HEK293 (cell line): ENCODE data around the gene DTWD2.

ENCODE experiments used
- CTCF ChIA-PET: fragments of 350-600 bp; formaldehyde crosslinking; extraction: SDS; loops from one replicate; lab custom pipeline; 2021; ENCODE audit warnings: antibody characterized with exemption; lab: Yijun Ruan, JAX
- POLR2A ChIA-PET: fragments of 300-600 bp; formaldehyde crosslinking; extraction: SDS; loops from one replicate; lab custom pipeline; 2020; ENCODE audit warnings: antibody characterized with exemption, inconsistent platforms; lab: Yijun Ruan, JAX
- H3K27ac ChIP-seq: fragments of 200-500 bp; sonication (Bioruptor generic); 2 replicates; pipeline ENCODE4 v1.5.1; 2014; ENCODE audit warnings: low read depth, low read length, control low read depth, inconsistent platforms; ENCODE audit errors: extremely low read depth
- H3K36me3 ChIP-seq, 2 experiments: fragments of 200-500 bp in 1 of 2; sonication (Bioruptor generic) in 1 of 2; 1 replicate in 1 of 2; 2 replicates in 1 of 2; pipeline ENCODE4 v1.5.1; 2014 to 2017; ENCODE audit warnings: inconsistent platforms in 2 of 2, low read length in 2 of 2; ENCODE audit not compliant: control insufficient read depth in 2 of 2, insufficient read depth in 1 of 2
- H3K4me1 ChIP-seq: fragments of 200-500 bp; sonication (Bioruptor generic); 2 replicates; pipeline ENCODE4 v1.5.1; 2014; ENCODE audit warnings: mild to moderate bottlenecking, low read length, inconsistent platforms; ENCODE audit not compliant: control insufficient read depth, insufficient read depth
- H3K4me3 ChIP-seq: 2 replicates; pipeline ENCODE4 v1.5.1; 2011; ENCODE audit warnings: low read depth, mild to moderate bottlenecking, control low read depth, low read length, moderate library complexity
- H3K9me3 ChIP-seq: fragments of 200-500 bp; sonication (Bioruptor generic); 2 replicates; pipeline ENCODE4 v1.5.1; 2014; ENCODE audit warnings: low read depth, low read length, inconsistent platforms; ENCODE audit not compliant: control insufficient read depth, insufficient read depth
- GLI4 ChIP-seq: fragments of 450-650 bp; formaldehyde crosslinking; IDR thresholded peaks from 2 replicates; pipeline ENCODE4 v1.5.1; 2016; ENCODE audit warnings: missing biosample characterization, missing genetic modification characterization
- SP2 ChIP-seq: fragments of 450-650 bp; formaldehyde crosslinking; IDR thresholded peaks from 2 replicates; pipeline ENCODE4 v1.5.1; 2016; ENCODE audit warnings: missing biosample characterization, missing genetic modification characterization
- ZNF324 ChIP-seq: fragments of 450-650 bp; formaldehyde crosslinking; IDR thresholded peaks from 2 replicates; pipeline ENCODE4 v1.5.1; 2016; ENCODE audit warnings: missing biosample characterization, missing genetic modification characterization
- ZNF354C ChIP-seq: fragments of 450-650 bp; formaldehyde crosslinking; IDR thresholded peaks from 2 replicates; pipeline ENCODE4 v1.5.1; 2016; ENCODE audit warnings: missing biosample characterization, missing genetic modification characterization, low read depth, borderline replicate concordance
- ZNF433 ChIP-seq: fragments of 450-650 bp; formaldehyde crosslinking; IDR thresholded peaks from 2 replicates; pipeline ENCODE4 v1.5.1; 2016; ENCODE audit warnings: missing biosample characterization, missing genetic modification characterization, low read depth
- ZNF501 ChIP-seq: fragments of 450-650 bp; formaldehyde crosslinking; IDR thresholded peaks from 2 replicates; pipeline ENCODE4 v1.5.1; 2016; ENCODE audit warnings: missing biosample characterization, missing genetic modification characterization
- ZNF510 ChIP-seq: fragments of 450-650 bp; formaldehyde crosslinking; IDR thresholded peaks from 2 replicates; pipeline ENCODE4 v1.5.1; 2018; ENCODE audit warnings: mild to moderate bottlenecking, missing genetic modification characterization, missing biosample characterization; ENCODE audit not compliant: insufficient replicate concordance
- ZNF596 ChIP-seq: fragments of 450-650 bp; IDR thresholded peaks from 2 replicates; pipeline ENCODE4 v1.5.0; 2018; ENCODE audit warnings: missing biosample characterization, mild to moderate bottlenecking, missing genetic modification characterization, moderate library complexity
- ZNF610 ChIP-seq: fragments of 450-650 bp; formaldehyde crosslinking; IDR thresholded peaks from 2 replicates; pipeline ENCODE4 v1.5.1; 2016; ENCODE audit warnings: missing biosample characterization, missing genetic modification characterization, borderline replicate concordance
- ZNF621 ChIP-seq: fragments of 450-650 bp; formaldehyde crosslinking; IDR thresholded peaks from 2 replicates; pipeline ENCODE4 v1.5.1; 2017; ENCODE audit warnings: missing biosample characterization, missing genetic modification characterization
- ZNF658 ChIP-seq: fragments of 450-650 bp; formaldehyde crosslinking; IDR thresholded peaks from 2 replicates; pipeline ENCODE4; 2016; ENCODE audit warnings: missing biosample characterization, missing genetic modification characterization
- ZNF664 ChIP-seq: fragments of 450-650 bp; formaldehyde crosslinking; IDR thresholded peaks from 2 replicates; pipeline ENCODE4 v1.5.1; 2016; ENCODE audit warnings: missing biosample characterization, missing genetic modification characterization
- ZNF747 ChIP-seq: fragments of 450-650 bp; formaldehyde crosslinking; IDR thresholded peaks from 2 replicates; pipeline ENCODE4 v1.5.1; 2016; ENCODE audit warnings: missing biosample characterization, missing genetic modification characterization
- ZSCAN23 ChIP-seq: fragments of 450-650 bp; formaldehyde crosslinking; IDR thresholded peaks from 2 replicates; pipeline ENCODE4 v1.5.1; 2016; ENCODE audit warnings: missing biosample characterization, missing genetic modification characterization
- ZSCAN30 ChIP-seq: fragments of 450-650 bp; IDR thresholded peaks from 2 replicates; pipeline ENCODE4 v1.5.1; 2018; ENCODE audit warnings: missing biosample characterization, mild to moderate bottlenecking, missing genetic modification characterization, moderate library complexity
- TF ChIP-seq, protein P1 (sequence below): fragments of 450-650 bp; formaldehyde crosslinking; IDR thresholded peaks from 2 replicates; pipeline ENCODE4; 2016; ENCODE audit warnings: missing biosample characterization, missing genetic modification characterization
- TF ChIP-seq, protein P2 (sequence below): fragments of 450-650 bp; formaldehyde crosslinking; IDR thresholded peaks from 2 replicates; pipeline ENCODE4 v1.5.1; 2016; ENCODE audit warnings: missing biosample characterization, missing genetic modification characterization
- TF ChIP-seq, protein P3 (sequence below): fragments of 450-650 bp; formaldehyde crosslinking; IDR thresholded peaks from 2 replicates; pipeline ENCODE4 v1.5.1; 2016; ENCODE audit warnings: missing biosample characterization, missing genetic modification characterization
- TF ChIP-seq, protein P4 (sequence below): fragments of 450-650 bp; formaldehyde crosslinking; IDR thresholded peaks from 2 replicates; pipeline ENCODE4 v1.5.1; 2016; ENCODE audit warnings: missing biosample characterization, missing genetic modification characterization, borderline replicate concordance
- TF ChIP-seq, protein P5 (sequence below): fragments of 450-650 bp; formaldehyde crosslinking; IDR thresholded peaks from 2 replicates; pipeline ENCODE4 v1.5.1; 2016; ENCODE audit warnings: missing biosample characterization, missing genetic modification characterization

The DTWD2 gene

DNA sequence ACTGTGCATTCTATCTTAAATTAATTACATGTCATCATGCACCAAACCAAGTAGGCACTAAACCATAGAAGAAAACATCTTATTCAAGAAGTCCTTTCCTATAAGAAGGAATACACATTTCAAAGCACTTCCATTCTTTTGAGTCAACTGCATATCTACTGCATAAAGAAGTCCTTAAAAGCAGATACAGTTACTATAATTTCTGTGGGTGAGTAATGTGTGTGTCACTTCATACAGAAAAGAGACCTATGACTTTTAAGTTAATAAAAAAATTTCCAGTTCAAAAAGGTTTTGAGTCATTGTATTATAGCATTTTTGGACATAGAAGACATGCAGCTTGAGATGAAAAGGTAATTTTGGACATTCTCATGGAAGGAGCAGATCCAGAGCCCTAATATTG, 125.0 kb downstream of the DTWD2 start:
- no peak overlapping the region for H3K27ac ChIP-seq
- H3K4me3 ChIP-seq: no peak overlapping the region
- CTCF ChIA-PET: interaction anchor here (0.6 kb wide), 1 partner anchor 104 kb away, joined by 3 read pairs; no protein-coding TSS in a partner anchor

GRCh38 chr5:118862596-118862995, 125.8 kb downstream of the DTWD2 start:
- POLR2A ChIA-PET: no interaction called here
- TF ChIP-seq GLI4 (tag by site-specific recombination): no peak
- TF ChIP-seq, protein P1, sequence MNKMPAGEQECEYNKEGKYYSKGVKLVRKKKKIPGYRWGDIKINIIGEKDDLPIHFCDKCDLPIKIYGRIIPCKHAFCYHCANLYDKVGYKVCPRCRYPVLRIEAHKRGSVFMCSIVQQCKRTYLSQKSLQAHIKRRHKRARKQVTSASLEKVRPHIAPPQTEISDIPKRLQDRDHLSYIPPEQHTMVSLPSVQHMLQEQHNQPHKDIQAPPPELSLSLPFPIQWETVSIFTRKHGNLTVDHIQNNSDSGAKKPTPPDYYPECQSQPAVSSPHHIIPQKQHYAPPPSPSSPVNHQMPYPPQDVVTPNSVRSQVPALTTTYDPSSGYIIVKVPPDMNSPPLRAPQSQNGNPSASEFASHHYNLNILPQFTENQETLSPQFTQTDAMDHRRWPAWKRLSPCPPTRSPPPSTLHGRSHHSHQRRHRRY (tag by site-specific recombination): no peak
- TF ChIP-seq ZSCAN23 (tag by site-specific recombination): no peak
- TF ChIP-seq, protein P2, sequence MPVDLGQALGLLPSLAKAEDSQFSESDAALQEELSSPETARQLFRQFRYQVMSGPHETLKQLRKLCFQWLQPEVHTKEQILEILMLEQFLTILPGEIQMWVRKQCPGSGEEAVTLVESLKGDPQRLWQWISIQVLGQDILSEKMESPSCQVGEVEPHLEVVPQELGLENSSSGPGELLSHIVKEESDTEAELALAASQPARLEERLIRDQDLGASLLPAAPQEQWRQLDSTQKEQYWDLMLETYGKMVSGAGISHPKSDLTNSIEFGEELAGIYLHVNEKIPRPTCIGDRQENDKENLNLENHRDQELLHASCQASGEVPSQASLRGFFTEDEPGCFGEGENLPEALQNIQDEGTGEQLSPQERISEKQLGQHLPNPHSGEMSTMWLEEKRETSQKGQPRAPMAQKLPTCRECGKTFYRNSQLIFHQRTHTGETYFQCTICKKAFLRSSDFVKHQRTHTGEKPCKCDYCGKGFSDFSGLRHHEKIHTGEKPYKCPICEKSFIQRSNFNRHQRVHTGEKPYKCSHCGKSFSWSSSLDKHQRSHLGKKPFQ (tag by site-specific recombination): no peak
- TF ChIP-seq, protein P3, sequence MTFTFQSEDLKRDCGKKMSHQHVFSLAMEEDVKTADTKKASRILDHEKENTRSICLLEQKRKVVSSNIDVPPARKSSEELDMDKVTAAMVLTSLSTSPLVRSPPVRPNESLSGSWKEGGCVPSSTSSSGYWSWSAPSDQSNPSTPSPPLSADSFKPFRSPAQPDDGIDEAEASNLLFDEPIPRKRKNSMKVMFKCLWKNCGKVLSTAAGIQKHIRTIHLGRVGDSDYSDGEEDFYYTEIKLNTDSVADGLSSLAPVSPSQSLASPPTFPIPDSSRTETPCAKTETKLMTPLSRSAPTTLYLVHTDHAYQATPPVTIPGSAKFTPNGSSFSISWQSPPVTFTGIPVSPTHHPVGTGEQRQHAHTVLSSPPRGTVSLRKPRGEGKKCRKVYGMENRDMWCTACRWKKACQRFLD: no peak
- no peak for TF ChIP-seq ZNF510
- 0 out of 2 replicates have a peak, but pooled peaks cover 3% of the 10 kb centered on the region for H3K4me1 ChIP-seq
- H3K36me3 ChIP-seq: no peaks in the 10 kb centered on the region
- H3K9me3 ChIP-seq: no peaks in the 10 kb centered on the region
- CTCF ChIA-PET: interaction anchor here (0.6 kb wide), 1 partner anchor 103 kb away, joined by 3 read pairs; no protein-coding TSS in a partner anchor
- H3K27ac ChIP-seq: no peak overlapping the region
- H3K4me3 ChIP-seq: no peak overlapping the region

More for the DNA sequence above, 125.0 kb downstream of the DTWD2 start:
- Histone ChIP-seq H3K4me1 (no peaks in the 10 kb centered on the region), H3K36me3 (no peaks in the 10 kb centered on the region), H3K9me3 (no peaks in the 10 kb centered on the region)
- POLR2A ChIA-PET: no interaction called here
- no peak for TF ChIP-seq ZNF747 (tag by site-specific recombination)

GRCh38 chr5:118857700-118858099, 130.6 kb downstream of the DTWD2 start:
- no peaks in the 10 kb centered on the region for H3K9me3 ChIP-seq
- H3K4me3 ChIP-seq: no peak overlapping the region
- ChIA-PET CTCF (no interaction called here), POLR2A (no interaction called here)
- H3K4me1 ChIP-seq: 0 out of 2 replicates have a peak, but pooled peaks cover 3% of the 10 kb centered on the region
- TF ChIP-seq, protein P4, sequence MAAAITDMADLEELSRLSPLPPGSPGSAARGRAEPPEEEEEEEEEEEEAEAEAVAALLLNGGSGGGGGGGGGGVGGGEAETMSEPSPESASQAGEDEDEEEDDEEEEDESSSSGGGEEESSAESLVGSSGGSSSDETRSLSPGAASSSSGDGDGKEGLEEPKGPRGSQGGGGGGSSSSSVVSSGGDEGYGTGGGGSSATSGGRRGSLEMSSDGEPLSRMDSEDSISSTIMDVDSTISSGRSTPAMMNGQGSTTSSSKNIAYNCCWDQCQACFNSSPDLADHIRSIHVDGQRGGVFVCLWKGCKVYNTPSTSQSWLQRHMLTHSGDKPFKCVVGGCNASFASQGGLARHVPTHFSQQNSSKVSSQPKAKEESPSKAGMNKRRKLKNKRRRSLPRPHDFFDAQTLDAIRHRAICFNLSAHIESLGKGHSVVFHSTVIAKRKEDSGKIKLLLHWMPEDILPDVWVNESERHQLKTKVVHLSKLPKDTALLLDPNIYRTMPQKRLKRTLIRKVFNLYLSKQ (tag by site-specific recombination): no peak
- TF ChIP-seq, protein P5, sequence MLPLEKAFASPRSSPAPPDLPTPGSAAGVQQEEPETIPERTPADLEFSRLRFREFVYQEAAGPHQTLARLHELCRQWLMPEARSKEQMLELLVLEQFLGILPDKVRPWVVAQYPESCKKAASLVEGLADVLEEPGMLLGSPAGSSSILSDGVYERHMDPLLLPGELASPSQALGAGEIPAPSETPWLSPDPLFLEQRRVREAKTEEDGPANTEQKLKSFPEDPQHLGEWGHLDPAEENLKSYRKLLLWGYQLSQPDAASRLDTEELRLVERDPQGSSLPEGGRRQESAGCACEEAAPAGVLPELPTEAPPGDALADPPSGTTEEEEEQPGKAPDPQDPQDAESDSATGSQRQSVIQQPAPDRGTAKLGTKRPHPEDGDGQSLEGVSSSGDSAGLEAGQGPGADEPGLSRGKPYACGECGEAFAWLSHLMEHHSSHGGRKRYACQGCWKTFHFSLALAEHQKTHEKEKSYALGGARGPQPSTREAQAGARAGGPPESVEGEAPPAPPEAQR: no peak
- TF ChIP-seq ZNF658 (no peak), ZNF324 (tag by site-specific recombination) (no peak), SP2 (tag by site-specific recombination) (no peak), ZNF433 (tag by site-specific recombination) (no peak), ZSCAN30 (tag by site-specific recombination) (no peak), ZNF354C (no peak), ZNF664 (no peak), ZNF596 (no peak), ZNF610 (tag by site-specific recombination) (no peak), ZNF501 (no peak), ZNF621 (tag by site-specific recombination) (no peak)
- no peak overlapping the region for H3K27ac ChIP-seq
- H3K36me3 ChIP-seq: no peaks in the 10 kb centered on the region
